HG02884 (cell line): ENCODE data around the gene NBAS.
"Not testable (repeated sequence)": the region's sequence is repeated elsewhere in the genome, so short reads cannot be mapped to it uniquely, and the experiment has no call there.

Experiments used
- ATAC-seq: cut with Tn5 transposase; IDR thresholded peaks from one replicate; pipeline ENCODE4 v1.9.1; 2021; ENCODE audit warnings: mild to moderate bottlenecking, moderate library complexity; ENCODE audit not compliant: unreplicated experiment

Gene NBAS

DNA sequence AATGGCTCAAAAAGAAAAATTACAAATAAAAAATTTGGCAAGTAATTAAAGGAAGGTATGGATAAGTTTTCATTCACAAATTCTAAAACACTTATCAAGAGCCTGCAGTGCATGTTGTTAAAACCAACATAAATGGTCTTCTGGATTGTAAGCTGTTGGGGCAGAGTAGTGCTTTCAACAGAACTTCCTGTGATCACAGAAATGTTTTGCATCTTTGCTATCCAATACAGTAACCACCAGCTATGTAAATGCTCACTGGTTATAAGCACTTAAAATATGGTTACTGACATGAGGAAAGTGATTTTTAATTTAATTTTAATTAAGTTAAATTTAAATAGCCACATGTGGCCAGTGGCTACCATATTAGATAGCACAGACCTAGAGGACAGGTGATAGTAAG is 133.1 kb downstream of the NBAS start:
- no peak for ATAC-seq

DNA sequence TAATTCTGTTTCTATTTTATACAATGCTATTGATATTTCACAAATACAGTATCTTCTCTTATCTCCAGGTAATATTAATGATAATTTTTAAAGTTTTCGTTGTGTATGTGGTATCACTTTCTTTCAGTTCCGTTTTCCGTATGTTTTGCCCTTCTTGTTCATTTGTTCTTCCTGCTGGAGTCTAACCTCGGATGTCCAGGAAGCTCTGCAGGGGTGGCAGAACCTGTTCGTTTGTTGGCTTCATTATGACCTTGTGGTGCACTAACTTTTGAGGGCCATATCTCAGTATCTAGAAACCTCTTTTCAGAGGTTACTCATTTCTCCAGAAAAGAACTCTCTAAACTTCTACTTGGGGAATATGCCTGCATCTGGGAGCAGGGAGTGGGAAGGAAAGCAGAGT is 134.5 kb downstream of the NBAS start:
- ATAC-seq, result no peak

DNA sequence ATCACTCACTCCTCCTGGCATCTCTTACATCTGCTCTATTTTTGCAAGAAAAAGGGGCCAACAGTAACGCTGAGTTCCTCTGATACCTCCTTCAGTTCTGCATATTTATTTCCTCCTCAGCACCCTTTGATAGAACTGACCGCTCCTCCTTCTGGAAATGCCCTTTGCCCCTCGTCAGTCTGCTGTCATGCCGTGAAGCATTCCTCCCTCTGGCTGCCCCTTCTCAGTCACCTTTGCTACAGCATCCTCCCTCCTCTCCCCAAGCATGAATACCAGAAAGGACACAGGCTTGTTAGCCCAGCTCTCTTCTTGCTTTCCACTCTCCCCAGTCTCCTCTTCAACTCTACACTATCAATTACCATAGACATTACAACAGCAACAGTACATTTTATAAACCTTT is 135.4 kb downstream of the NBAS start:
- ATAC-seq, result no peak

DNA sequence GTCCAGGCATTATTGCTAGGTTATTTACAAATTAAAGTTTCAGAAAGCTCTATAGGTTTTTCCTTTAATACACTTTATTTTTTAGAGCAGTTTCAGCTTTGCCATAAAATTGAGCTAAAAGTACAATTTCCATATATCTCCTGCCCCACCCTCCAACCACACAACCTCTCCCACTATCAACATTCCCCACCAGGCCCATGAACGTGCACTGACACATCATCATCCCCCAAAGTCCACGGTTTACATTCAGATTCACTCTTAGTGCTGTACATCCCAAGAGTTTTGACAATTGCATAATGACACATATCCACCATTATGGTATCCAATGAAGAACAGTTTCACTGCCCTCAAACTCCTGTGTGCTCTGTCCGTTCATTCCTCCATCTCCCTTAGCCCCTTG is 139.4 kb downstream of the NBAS start:
- no peak for ATAC-seq

DNA sequence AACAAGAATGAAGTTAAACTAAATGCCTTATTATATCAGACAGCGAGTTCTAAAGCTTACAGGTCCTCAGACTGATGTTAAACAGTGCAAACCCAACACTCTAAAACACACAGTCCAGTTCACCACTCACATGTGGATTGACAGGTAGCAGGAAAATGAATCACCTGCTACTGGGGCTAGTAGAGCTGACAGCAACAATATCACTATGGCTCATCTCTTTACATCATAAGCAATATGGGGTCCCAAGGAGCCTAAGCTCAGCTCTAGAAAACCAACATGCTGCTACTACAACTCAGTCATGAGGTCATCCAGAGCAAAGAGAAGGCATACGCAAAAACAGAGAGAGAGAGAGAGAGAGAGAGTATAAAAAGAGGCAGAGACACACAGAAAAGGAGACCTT is 145.4 kb downstream of the NBAS start:
- ATAC-seq, result no peak

DNA sequence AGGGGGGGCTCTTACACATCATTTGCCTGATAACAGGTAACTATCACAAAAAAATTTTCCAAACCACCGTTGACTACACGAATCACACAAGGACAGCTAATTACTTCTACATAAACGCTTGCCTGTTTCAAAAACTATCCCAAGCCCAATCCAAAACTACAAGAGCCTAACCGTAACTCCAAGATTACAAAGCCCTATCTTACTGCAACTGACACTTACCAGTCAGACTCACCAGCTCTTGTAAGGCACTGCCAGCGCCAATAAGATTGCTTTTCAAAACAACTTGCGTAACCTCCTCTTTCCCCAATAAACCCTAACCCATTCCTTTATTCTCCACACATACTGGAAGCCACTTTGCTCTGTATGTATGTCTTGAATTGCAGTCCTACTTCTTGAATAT is 148.4 kb downstream of the NBAS start:
- no peak for ATAC-seq

DNA sequence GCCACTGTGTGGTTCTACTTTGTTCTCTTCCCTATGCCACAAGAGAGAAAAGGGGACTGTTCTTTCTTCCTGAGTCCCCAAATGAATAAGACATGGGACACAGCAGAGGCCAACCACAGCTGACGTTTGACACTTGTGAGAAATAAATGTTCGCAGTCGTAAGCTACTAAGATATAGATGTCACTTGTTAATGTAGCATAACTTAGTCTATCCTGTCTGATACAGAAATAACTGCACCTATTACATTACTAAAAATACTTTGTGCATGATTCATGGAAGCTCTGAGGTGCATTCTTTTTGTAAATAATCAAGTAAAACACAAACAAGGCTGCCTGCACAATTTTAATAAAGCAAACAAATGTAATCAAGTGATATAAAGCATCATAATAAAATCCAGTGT is 148.8 kb downstream of the NBAS start:
- ATAC-seq, result no peak

DNA sequence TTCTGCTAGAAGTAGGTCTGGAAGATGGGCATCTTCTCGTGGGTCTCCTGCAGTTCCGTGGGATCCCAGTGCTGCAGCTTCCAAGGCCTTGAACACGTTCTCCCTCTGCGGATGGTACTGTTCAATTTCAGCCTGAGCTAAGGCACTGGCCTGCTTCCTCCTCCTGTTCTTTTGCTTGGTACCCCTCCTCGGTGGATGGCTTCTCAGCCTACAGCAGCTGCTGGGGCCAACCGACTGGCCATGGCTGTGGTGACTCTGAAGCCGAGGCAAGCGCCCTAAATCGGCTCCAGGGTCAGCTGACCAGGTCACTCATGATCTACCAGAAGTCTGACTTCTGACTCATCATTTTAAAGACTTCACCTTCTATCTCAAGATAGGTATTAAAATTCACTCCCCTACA is 150.2 kb downstream of the NBAS start:
- no peak for ATAC-seq

DNA sequence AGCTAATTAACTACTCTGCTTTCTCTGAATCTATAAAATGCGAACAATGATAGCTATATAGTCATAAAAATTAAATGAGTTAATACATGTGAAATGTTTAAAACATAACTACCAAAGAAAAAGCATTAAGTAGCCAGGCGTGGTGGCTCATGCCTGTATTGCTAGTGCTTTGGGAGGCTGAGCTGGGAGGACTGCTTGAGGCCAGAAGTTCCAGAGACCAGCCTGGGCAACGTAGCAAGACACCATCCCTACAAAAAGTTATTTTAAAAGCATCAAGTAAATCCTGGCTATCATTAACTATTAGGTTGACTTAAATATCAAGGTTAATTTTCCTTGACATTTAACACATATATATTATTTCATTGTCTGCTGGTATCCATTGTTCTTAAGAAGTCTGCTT is 152.4 kb downstream of the NBAS start:
- ATAC-seq, result no peak

DNA sequence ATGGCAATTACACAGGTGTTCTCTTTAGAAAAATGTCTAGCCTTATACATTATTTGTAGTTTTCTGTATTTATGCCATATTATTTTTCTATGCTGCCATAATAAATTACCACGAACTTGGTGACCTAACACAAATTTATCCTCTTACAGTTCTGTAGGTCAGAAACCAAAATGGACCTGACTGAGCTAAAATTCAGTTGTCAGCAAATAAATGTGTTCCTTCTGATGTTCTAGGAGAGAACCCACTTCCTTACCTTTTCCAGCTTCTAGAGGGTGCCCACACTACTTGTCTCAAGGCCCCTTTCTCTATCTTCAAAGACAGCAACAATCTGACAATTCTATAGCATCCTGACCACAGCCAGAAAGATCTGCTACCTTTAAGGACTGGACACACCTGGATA is 153.5 kb downstream of the NBAS start:
- ATAC-seq, result no peak

DNA sequence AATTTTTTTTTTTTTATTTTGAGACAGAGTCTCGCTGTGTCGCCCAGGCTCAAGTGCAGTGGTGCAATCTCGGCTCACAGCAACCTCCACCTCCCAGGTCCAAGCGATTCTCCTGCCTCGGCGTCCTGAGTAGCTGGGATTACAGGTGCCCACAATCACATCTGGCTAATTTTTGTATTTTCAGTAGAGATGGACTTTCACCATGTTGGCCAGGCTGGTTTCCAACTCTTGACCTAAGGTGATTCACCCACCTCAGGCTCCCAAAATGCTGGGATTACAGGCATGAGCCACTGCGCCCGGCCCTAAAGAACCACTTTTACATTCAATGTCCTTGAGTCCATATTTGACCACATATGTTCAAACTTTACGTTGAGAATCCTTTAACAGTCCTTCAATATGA is 156.6 kb downstream of the NBAS start:
- not testable (repeated sequence) for ATAC-seq

DNA sequence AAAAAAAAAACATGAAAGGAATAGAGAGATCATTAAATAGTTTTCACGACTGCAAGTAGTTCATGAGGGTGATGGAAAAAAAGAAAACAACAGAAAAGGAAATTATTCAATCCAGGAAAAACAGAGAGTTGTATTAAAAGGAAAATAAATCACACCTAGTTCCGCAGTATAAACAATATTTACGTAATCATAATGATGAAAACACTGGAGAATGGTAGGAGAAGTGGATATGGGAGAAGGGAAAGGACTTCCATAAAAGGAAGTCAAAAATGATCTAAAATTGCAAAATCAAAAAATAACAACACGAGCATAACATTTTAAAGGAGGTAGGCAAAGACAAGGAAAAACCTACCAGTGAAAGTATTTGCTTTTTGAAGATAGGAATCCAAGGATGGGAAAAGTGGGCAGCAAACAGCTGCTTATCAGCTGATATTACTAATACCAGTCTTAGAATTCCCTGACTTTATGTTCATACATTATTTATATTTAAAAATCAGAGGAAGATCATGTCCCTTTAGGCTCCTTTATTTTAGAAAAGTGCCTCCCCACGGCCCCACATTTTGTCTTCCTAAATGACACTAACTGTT is 160.8 kb downstream of the NBAS start:
- no peak for ATAC-seq

DNA sequence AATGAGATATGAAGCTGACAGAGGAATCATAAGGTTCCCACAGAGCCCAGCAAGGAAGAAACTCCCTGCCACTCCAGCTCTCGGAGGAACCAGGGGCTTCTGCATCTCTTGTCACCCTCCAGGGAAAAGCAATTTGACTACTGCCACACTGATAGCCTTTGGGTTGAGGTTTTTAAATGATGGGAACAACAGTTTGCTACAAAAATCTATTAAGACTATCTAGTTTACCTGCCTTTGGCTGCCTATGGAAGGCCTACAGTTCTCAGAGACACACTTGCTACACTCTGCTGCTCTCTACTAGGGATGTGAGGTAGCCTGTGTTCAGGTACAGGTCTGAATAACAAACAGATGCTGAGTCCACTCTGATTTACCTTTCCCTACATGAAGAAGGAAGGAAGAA is 161.9 kb downstream of the NBAS start:
- no peak for ATAC-seq

DNA sequence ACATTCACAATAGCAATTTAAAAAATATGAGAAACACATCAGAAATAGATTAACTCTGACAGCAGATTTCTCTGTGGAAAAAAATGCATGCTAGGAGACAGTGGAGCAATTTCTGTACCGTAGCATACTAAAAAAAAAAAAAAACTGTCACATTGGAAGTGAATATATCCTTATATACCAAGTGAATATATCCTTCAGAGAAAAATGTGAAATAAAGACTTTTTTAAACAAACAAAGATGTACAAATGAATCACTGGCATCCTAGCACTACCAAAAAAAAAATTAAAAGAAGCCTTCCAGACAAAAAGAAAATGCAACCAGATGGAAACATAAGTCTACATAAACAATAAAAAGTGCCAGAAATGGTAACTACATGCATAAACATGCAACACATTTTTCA is 169.4 kb downstream of the NBAS start:
- no peak for ATAC-seq

DNA sequence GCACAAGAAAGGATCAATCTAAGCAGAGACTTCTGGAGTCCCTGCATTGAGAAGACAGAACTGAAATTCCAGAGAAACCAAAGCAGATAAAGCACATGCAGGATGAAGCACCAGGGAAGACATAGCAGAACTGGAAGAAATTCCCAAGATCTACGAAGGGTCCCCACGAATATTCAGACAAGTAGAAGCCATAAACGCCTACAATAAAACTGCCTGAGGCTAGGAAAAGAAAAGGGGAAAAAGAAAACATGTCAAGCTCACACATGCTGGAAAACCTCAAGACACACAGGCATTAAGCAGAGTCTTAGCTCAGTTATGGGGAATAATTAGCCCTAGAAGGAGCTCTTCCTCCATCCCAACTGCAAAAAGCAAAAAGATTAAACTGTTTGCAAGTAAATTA is 171.2 kb downstream of the NBAS start:
- ATAC-seq, result no peak

DNA sequence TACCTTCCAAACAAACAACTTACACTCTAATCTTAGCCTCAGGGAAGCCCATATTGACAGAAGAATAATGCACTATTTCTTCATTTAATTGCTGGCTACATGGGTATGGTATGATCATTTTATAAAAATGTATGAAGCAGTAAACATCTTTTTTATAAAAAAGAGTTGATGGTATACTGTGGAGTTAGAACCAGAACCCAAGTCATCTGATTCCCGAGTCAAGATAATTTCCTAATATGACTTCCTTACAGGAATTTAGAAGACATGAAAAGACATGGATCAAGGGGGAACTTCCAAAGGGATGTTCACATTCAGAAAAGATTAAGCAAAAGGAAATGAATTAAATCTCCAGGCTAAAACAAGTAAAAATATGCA is 171.8 kb downstream of the NBAS start:
- no peak for ATAC-seq

DNA sequence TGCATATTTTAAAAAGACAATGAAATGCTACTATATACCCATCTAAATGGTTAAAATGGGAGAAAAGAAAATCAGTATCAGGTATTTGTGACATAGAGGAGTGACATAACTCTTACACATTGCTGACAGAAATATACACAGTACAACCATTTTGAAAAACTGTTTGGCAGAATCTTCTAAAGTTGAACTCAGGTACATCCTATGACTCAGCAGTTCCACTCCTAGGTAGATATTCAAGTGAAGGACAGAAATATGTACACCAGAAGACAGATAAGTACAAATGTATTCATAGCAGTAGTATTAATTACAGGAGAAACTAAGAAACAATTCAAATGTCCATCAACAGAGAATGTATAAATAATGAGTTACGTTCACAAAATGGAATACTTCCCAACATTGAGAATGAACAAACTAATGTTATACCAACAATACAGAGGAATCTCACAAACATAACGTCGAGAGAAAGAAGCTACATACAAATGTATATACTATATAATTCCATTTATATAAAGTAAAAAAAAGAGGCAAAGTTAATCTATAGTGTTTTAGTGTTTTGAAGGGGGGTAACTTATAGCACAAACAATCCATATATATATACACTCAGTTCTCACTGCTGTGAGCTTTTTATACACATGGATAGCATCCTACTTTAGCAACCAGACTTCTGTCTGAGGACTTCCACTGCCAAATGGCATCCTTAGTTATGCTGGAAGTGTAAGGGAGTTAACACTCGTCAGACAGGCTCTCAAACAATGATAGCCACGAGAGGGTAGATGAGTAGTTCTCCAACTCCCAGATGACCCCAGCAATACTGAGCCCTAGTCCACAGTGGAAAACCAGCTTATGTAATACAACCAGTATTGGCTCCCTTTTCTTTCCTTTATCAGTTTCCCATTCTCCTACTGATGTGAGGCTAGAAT is 172.5 kb downstream of the NBAS start:
- ATAC-seq, result no peak

DNA sequence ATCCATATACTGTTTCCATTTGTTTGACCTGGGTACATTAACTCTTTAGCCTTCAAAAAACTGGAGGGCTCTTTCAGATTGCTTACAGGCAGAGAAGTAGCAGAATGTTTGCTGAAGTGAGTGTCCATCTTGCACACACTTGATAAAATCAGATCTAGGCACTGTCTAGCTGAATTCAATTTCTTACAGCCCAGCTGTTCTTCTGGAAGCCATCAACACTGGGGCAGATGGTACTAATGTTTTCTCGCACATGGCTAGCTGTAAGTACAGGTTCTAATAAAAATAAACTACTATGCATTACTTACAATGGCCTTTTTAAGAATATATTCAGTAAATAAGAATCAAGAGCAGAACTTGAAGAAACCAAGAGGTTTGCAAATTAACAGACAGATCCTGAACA is 175.9 kb downstream of the NBAS start:
- ATAC-seq, result no peak

DNA sequence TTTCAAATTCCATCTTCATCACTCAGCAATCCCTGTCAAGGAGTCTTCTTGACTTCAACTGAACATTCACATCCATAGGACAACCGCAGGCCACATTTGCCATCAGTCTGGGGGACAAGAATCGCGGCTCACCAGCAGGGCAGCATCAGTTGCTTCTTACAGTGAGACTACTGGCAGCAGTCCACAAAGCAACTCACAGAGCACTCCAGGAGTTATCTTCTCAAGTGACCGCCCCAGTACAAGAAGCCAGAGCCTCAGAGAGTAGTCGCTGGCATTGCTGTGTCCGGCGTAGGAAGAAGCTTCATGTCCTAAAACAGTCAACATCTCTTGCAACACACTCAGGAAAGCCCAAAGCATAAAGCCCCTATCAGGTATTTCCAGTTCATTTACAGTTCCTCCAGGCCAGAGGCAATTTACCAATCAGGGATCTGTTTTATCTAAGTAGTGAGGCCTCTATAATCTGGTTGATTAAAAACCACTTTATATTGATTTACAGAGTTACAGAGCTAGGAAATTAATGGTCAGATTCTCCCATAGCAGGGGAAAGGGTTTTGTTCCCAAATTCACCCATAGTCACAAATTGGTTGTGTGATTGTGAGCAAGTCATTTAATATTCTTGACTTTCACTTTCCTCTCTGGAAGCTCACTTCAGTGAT is 177.3 kb downstream of the NBAS start:
- no peak for ATAC-seq

DNA sequence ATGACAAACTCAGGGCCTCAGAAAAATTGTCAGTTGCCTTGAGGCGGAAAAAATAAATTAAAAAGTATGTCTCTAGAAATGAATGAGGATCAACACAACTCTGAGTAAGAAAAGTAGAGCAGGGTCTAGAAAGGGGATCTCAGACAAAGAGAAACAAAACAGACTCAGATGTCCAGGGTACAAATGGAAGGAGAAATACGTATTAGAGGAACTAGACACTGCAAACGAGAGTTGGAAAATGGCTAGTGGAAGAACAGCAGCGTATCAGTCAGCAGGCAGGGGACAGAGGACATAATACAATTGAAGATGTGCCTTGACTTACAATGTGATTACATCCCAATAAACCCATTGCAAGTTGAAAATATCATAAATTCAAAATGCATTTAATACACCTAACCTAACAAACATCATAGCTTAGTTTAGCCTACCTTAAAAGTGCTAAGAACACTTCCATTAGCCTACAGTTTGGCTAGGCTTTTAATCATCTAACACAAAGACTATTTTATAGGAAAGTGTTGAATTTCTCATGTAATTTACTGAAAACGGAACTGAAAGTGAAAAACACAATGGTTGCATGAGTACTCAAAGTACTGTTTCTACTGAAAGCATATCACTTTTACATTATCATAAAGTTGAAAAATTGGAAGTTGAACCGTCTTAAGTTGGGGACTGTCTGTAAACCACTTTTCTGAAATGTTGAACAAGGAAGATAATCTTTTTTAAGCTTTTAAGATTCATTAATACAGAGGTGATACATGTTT is 182.8 kb downstream of the NBAS start:
- ATAC-seq, result peak; percentile 85

DNA sequence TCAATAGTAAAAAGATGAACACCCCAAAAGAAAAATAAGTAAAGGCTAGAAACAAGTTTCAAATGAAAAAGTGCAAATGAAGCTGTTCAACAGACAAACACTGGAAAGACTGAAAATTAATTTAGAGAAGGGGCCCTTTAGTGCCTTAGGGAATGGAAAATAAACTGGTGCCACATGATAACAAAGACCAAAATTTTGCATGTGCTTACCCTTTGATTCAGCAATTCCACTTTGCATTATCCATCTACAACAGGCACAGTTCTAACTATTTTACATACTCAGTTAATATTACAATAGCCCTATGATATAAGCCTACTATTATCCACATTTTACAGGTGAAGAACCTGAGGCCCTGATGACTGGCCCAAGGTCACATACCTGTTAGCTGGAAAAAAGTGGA is 183.9 kb downstream of the NBAS start:
- no peak for ATAC-seq
